ENCODE results near the gene CERT1.
"Not testable (repeated sequence)": the region's sequence is repeated elsewhere in the genome, so short reads cannot be mapped to it uniquely, and the experiment has no call there.

The CERT1 gene, protein sequence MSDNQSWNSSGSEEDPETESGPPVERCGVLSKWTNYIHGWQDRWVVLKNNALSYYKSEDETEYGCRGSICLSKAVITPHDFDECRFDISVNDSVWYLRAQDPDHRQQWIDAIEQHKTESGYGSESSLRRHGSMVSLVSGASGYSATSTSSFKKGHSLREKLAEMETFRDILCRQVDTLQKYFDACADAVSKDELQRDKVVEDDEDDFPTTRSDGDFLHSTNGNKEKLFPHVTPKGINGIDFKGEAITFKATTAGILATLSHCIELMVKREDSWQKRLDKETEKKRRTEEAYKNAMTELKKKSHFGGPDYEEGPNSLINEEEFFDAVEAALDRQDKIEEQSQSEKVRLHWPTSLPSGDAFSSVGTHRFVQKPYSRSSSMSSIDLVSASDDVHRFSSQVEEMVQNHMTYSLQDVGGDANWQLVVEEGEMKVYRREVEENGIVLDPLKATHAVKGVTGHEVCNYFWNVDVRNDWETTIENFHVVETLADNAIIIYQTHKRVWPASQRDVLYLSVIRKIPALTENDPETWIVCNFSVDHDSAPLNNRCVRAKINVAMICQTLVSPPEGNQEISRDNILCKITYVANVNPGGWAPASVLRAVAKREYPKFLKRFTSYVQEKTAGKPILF

DNA sequence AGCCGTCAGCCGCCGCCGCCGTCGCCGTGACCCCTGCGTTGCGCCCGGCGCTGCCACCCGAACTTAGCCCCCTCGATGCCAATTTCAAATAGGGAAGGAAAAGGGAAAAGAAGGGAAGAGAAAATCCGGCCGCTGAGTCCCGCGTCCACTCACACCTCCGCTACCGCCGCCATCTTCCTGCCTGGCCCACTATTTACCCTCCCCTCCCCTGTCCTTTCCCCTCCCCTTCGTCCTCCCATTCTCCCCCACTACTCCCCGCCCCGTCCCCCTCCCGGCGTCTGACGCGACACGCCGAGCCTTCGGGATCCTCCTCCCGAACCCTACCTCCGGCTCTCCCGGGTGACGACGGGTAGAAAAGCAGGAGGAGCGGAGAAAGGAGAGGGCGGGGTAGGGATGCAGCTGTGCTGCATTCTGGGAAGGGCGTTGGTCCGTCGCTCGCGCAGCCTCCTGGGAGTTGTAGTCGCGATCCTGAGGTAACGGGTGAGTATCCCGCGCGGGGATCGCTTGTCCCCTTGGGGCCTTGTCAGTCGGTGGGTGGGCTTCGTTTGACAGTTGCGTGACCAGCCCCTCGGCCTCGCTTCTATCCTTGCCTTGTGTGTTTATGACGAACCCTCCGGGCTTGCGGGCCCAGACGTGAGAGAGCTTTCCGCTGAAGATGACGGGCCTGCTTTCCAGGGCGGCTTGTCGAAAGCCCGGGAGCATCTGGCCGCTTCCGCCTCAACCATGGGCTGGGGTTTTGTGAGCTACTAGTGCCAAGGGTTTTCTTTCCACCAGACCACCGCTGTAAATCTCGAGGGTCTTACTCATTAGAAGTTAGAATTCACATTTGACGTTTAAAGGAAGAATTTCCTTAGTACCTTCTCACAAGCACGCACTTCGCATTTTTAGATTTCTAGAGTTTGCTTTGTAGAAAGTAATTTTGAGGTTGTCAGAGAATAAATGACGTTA is at the start of gene CERT1, which contains the start of gene POLK:
Gene CERT1, minus strand, starts transcription at position 195 of the 948 bp plus-strand sequence. CDS start 422 bp downstream, outside the sequence.
Gene POLK, plus strand, starts transcription at position 457 of the 948 bp plus-strand sequence.
- peak; percentile 76 to 90 (median 80) for DNase-seq (ENCODE audit: low read depth in 2 of 3, low spot score in 2 of 3)

DNA sequence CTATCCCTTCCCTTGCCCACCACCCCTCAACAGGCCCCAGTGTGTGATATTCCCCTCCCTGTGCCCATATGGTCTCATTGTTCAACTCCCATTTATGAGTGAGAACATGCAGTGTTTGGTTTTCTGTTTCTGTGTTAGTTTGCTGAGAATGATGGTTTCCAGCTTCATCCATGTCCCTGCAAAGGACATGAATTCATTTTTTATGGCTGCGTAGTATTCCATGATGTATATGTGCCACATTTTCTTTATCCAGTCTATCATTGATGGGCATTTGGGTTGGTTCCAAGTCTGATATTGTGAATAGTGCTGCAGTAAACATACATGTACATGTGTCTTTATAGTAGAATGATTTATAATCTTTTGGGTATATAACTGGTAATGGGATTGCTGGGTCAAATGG is 49.2 kb upstream of the CERT1 start:
- not testable (repeated sequence) for DNase-seq (ENCODE audit: low read depth in 2 of 3, low spot score in 2 of 3)

DNA sequence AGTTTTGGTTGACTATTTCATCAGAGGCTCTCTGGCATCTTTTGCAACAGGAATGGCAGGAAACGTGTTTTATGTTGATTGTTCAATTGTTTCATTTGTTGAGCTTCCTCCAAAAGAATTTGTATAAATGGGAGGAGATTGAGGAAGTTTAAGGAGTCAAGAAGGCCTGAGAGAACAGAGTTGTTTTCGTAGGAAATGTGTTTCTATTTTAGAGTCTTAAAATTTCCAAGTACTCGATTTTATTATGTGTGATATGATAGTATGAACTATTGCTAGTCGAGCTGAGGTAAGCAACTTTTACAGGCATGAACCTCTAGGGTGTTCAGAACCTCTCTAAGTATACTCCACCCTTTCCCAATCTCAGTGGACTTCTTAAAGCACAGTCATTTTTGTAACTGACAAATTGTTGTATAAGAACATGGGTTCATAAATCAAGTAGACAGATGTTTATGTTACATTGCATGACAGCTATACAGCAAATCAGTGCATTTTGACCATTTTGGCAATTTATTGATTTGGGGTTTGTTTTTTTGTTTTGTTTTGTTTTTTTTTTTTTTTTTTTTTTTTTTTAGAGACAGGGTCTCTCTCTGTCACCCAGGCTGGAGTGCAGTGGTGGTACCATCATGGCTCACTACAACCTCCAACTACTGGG is 47.7 kb upstream of the CERT1 start:
- no peak for DNase-seq (ENCODE audit: low read depth in 2 of 3, low spot score in 2 of 3)

DNA sequence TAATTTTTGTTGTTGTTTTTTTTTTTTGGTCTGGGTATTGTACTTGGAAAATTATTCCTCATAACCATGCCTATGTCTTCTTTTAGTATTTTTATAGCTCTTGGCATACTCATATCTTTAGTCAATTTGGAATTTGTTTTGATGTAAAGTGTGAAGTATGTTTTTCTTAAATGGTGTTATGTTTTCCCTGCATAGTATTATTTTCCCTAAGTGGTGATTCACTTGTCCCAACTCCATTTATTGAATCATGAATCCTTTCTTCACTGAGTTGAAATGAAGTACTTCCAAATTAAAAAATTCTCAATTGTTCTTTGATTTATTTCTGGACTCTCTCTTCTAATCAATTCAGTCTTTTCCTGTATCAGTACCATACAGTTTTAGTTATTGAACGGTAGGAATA is 46.8 kb upstream of the CERT1 start:
- DNase-seq (ENCODE audit: low read depth in 2 of 3, low spot score in 2 of 3): no peak

DNA sequence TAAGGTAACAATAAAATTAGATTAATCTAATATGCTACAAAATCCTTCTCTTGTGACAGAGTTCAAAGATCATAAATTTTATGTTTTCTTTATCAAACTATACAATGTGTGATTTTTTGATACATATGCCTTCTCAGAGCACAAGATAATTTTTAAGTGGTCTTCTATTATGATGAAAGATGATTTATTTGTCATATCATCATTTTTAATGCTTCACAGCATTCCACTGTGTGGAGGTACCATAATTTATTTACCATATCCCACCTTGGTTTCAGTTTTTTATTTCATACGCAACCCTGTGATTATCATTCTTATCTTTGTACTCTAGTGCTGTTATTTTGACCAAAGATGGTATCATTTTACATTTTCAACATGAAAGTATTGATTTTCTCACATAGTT is 41.9 kb upstream of the CERT1 start:
- DNase-seq (ENCODE audit: low read depth in 2 of 3, low spot score in 2 of 3): no peak

DNA sequence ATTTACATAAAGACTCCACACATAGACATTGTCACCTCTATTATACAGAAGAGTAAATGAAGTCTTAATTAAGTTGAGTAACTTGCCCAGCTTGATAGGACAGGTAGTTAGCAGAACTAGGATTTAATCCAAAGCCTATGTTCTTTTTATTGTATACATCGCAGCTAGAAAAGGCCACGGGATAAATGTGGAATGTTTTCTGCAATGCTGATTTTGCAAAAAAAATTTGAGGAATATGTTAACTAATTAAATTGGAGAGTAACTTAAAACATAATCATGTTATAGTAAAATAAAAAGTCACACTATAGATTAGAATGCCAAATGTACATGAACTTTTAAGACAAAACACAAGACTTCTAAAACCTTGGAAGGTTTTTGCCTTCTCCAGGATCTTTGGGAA is 41.3 kb upstream of the CERT1 start:
- no peak for DNase-seq (ENCODE audit: low read depth in 2 of 3, low spot score in 2 of 3)

DNA sequence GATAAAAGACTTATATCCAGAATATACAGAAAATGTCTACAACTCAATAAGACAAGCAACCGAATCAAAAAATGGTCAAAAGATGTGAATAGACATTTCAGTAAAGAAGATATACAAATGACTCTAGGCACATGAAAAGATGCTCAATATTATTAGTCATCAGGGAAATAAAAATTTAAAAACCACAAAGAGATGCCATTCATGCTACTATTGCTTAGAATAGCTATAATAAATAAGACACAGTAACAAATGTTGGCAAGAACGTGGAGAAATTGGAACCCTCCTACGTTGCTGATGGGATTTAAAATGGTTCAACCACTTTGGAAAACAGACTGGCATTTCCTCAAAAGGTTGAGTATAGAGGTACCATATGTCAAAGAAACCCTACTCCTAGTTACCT is 40.0 kb upstream of the CERT1 start:
- DNase-seq (ENCODE audit: low read depth in 2 of 3, low spot score in 2 of 3): no peak

DNA sequence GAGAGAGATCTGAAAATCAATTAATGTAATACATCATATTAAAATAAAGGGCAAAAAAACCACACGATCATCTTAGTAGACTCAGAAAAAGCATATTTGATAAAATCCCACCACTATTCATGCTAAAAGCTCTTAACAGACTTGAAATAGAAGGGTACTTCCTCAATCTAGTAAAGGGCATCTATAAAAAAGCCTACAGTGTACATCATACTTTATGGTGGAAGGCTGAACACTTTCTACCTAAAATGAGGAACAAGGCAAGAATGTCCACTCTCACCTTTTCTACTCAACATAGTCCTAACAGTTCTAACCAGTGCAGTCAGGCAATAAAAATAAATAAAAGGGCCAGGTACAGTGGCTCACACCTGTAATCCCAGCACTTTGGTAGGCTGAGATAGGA is 39.2 kb upstream of the CERT1 start:
- no peak for DNase-seq (ENCODE audit: low read depth in 2 of 3, low spot score in 2 of 3)

DNA sequence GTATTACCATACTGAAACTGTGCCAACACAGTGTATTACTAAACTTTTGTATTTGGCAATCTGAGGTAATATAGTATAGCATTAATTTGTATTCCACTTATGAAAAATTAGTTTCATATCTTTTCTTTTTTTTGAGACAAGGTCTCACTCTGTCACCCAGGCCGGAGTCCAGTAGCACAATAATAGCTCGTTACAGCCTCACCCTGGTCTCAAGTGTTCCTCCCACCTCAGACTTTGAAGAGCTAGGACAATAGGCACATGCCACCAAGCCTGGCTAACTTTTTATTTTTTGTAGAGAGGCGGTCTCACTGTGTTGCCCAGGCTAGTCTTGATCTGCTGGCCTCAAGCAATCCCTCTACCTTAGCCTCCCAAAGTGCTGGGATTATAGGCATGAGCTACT is 36.4 kb upstream of the CERT1 start:
- DNase-seq (ENCODE audit: low read depth in 2 of 3, low spot score in 2 of 3): no peak

DNA sequence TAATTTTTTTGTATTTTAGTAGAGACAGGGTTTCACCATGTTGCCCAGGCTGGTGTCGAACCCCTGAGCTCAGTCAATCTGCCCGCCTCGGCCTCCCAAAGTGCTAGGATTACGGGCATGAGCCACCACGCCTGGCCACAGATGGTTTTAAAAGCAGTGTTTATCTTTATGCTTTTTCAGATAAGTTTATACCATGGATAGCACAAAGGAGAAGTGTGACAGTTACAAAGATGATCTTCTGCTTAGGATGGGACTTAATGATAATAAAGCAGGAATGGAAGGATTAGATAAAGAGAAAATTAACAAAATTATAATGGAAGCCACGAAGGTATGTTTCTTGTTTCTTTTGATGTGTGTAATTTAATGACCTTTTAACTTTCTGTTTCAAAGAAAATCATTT is 35.4 kb upstream of the CERT1 start:
- DNase-seq (ENCODE audit: low read depth in 2 of 3, low spot score in 2 of 3): no peak

DNA sequence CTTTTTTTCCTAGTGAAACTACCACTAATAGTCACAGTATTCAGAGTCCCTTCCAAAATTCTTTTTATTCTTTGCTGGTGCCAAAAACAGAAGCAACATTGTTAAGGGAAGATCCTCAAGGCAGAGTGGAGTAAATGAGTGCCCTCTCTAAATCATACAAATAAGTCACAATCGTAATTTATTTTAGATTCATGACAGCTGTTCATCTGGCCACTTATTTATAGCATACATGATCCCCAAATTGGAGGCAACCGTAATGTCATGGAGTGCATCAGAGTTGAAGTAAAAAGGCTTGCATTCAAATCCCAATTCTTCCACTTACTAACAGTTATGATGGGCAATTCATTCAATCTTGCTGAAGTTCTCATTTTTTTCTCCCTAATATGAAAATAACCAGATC is 33.7 kb upstream of the CERT1 start:
- no peak for DNase-seq (ENCODE audit: low read depth in 2 of 3, low spot score in 2 of 3)

DNA sequence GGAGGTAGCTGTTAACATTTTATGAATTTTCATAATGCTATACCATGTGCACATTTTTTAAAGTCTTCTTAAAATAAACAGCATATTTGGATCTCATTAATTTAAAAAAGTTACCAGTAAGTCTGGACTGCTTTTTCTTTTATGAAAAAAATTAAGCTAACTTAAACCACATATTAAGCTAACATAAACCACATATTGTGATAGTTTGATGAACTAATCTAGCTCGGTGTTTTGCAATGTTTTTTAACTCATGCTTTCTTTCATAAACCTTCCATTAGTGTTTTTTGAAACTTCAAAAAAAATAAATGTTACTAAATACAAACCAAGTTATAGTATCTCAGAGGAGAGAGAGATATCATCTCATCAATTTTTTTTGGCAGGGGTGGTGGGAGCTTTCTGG is 26.8 kb upstream of the CERT1 start:
- no peak for DNase-seq (ENCODE audit: low read depth in 2 of 3, low spot score in 2 of 3)

DNA sequence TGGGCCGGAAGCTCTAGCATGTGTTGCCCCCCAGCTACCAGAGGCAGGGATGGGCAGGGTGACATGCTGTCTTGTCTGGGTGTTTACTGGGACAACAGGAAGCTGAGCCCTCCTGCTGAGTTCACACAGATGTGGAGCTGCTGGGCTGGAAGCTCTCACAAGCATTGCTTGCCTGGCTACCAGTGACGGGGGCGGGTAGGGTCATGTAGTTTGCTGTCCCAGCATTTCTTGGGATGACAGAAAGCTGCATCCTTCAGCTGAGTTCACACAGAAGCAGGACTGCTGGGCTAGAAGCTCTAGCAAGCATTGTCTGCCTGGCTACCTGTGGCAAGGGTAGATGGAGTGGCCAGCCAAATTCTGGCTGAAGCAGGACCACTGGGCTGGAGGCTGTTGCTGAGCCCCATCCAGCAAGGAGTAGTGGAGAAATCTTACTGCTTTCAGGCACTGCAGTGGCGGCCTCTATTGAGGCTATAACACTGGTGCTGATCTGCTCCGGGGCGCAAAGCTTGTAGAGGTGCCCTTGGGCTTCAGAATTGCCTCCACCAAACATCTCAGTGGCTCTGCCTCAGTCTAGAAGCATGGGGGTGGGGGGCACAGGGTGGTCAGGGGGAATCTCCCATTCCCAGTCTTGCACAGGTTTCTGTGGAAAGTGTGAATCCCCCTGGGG is 25.4 kb upstream of the CERT1 start:
- DNase-seq (ENCODE audit: low read depth in 2 of 3, low spot score in 2 of 3): no peak

DNA sequence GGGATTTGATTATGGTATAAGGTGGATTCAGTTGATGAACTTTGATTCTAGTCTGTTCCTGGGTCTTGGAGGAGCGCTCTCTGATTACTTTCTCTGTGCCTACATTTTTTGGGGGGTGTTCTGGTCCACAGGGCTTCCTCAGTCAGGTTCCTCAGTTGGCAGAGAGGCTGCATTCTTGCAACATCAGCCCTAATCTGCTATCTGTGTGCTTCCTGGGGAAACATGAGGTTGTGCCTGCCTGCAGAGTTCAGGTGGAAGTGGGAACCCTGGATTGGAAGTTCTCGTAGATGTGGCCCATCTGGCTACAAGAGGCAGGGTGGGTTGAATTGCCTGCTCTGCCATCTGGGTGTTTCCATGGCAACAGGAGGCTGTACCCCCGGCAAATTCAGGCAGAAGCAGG is 24.7 kb upstream of the CERT1 start:
- no peak for DNase-seq (ENCODE audit: low read depth in 2 of 3, low spot score in 2 of 3)

DNA sequence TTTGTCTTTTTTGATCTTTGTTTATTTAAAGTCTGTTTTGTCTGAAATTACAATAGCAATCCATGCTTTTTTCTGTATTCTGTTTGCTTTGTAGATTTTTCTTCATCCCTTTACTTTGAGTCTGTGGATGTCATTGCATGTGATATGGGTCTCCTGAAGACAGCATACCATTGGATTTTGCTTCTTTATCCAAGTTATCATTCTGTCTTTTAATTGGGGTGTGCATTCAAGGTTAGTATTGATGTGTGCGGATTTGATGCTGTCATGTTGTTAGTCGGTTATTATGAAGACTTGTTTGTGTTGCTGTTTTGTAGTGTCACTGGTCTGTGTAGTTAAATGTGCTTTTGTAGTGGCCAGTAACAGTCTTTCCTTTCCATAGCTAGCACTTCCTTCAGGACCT is 23.3 kb upstream of the CERT1 start:
- no peak for DNase-seq (ENCODE audit: low read depth in 2 of 3, low spot score in 2 of 3)

DNA sequence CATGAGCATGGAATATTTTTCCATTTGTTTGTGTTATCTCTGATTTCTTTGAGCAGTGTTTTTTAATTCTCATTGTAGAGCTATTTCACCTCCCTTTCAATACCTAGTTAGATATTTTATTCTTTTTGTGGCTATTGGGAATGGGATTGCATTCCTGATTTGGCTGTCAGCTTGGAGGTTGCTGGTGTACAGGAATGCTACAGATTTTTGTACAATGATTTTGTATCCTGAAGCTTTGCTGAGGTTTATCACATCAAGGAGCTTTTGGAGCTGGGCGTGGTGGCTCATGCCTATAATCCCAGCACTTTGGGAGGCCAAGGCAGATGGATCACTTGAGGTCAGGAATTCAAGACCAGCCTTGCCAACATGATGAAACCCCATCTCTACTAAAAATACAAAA is 22.3 kb upstream of the CERT1 start:
- DNase-seq (ENCODE audit: low read depth in 2 of 3, low spot score in 2 of 3): not testable (repeated sequence)

DNA sequence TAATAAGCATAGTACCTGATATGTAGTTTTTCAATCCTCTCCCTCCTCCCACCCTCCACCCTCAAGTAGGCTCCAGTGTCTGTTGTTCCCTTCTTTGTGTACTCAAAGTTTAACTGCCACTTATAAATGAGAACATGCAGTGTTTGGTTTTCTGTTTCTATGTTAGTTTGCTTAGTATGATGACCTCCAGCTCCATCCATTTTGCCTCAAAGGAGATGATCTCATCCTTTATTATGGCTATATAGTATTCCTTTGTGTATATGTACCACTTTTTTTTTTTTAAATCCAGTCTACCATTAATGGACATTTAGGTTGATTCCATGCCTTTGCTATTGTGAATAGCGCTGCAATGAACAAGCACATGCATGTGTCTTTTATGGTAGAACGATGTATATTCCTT is 20.8 kb upstream of the CERT1 start:
- DNase-seq (ENCODE audit: low read depth in 2 of 3, low spot score in 2 of 3): no peak

DNA sequence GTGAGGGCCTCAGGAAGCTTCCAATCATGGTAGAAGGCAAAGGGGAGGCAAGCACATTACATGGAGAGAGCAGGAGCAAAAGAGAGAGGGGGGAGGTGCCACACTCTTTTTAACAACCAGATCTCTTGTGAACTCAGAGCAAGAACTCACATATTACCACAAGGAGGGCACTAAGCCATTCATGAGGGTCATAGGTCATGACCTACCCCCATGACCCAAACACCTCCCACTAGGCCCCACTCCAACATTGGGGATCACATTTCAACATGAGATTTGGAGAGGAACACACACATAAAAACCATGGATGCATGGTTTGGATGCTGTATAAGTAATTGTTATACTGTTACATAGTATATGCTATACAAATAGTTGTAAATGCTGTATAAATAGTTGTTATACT is 17.8 kb upstream of the CERT1 start:
- DNase-seq (ENCODE audit: low read depth in 2 of 3, low spot score in 2 of 3): no peak

DNA sequence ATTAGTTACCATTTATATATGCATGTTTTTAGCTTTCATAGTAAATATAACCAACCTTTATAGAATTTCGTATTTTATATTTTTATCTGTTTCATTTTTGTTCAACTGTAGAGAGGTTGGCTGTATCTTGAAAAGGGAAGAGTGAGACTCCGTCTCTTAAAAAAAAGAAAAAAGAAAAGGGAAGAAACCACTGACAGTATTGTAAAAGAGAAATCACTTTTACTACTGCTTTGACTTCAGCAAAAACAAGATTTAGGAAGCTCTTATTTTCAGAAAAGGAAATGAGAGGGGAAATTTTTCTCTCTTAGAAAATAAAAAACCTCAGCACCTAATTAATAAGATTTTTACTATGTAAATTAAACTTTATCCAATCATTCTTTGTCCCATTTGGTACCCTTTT is 14.6 kb upstream of the CERT1 start:
- no peak for DNase-seq (ENCODE audit: low read depth in 2 of 3, low spot score in 2 of 3)

DNA sequence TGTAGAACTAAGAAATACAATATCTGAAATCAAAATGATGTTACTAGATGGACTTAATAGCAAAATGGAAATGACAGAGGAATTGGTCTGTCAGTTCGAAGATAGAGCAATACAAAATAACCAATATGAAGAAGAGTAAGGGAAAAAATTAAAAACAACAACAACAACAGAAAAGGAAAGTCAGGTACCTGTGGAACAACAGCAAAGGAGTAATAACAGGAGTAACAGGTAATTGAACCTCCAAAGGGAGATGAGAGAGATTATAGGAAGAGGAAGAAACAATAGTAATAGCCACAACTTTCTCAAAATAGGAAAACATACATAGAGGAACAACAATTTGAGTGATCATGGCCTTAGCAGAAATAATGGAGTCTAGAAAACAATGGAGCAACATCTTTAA is 13.9 kb upstream of the CERT1 start:
- no peak for DNase-seq (ENCODE audit: low read depth in 2 of 3, low spot score in 2 of 3)

DNA sequence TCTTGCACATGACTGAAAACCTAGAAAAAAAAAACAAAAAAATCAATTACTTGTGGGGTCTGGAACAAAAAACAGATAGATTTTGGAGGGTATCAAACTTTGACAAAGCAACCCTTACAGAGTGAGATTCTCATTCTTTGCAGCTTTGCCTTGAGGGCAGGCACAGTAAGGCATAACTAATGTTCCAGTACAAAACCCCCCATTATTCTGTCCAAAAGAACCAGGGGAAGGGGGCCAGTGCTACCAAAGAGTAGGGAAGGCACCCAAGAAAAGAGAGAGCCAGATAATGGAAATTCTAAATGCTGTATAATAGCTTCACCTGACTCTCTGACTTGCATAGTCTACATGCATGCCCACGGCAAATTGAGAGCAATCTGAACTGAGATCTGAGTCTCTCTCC is 13.2 kb upstream of the CERT1 start:
- DNase-seq (ENCODE audit: low read depth in 2 of 3, low spot score in 2 of 3): no peak

Measured in activated CD8-positive, alpha-beta memory T cell treated with anti-CD3 and anti-CD28 coated beads for 48 hours (primary cell).